NB4 (cell line): Measurements from ENCODE around the gene DLX3.

ENCODE experiments used
- MYC ChIP-seq: IDR thresholded peaks from 2 replicates; pipeline ENCODE4 v1.6.1; 2011; ENCODE audit warnings: low read depth, low read length
- POLR2A ChIP-seq: IDR thresholded peaks from 2 replicates; pipeline ENCODE4 v1.6.1; 2011; ENCODE audit warnings: mild to moderate bottlenecking; ENCODE audit not compliant: insufficient read length; ENCODE audit errors: extremely low read depth
- TF ChIP-seq, protein P1 (sequence below): IDR thresholded peaks from 2 replicates; pipeline ENCODE4 v1.6.1; 2011; ENCODE audit warnings: low read depth, low read length
- TF ChIP-seq, protein P2 (sequence below): IDR thresholded peaks from one replicate; pipeline ENCODE4 v1.5.1; 2012; ENCODE audit warnings: low read depth, low read length

DNA sequence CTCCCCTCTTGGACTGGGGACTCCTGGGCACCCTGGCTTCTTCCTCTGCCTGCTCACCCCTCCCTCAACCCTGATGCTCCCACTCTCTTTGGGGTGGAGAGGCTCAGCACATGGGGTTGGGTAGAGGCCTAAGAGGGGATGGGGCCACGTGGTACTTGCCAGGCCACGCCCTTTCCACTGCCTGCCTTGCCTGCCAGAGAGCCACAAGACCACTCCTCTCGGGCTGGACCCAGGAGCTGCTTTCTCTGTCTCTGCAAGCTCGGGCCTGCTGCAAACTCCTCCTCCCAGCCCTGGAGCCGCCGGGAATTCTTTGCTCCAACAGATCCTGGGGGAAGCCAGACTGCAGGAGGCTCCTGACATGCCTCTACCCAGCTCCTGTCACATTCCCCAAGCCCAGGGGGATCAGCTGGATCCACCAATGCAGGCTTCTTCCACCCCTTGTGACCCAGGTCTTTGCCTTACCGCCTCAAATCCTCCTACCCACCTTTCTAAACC is 14.3 kb downstream of the DLX3 start:
- TF ChIP-seq, protein P1, sequence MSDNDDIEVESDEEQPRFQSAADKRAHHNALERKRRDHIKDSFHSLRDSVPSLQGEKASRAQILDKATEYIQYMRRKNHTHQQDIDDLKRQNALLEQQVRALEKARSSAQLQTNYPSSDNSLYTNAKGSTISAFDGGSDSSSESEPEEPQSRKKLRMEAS, result 0 out of 2 replicates have a peak, but pooled peaks have one; percentile 14
- TF ChIP-seq, protein P2, sequence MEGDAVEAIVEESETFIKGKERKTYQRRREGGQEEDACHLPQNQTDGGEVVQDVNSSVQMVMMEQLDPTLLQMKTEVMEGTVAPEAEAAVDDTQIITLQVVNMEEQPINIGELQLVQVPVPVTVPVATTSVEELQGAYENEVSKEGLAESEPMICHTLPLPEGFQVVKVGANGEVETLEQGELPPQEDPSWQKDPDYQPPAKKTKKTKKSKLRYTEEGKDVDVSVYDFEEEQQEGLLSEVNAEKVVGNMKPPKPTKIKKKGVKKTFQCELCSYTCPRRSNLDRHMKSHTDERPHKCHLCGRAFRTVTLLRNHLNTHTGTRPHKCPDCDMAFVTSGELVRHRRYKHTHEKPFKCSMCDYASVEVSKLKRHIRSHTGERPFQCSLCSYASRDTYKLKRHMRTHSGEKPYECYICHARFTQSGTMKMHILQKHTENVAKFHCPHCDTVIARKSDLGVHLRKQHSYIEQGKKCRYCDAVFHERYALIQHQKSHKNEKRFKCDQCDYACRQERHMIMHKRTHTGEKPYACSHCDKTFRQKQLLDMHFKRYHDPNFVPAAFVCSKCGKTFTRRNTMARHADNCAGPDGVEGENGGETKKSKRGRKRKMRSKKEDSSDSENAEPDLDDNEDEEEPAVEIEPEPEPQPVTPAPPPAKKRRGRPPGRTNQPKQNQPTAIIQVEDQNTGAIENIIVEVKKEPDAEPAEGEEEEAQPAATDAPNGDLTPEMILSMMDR, result no peak
- no peak for TF ChIP-seq POLR2A
- TF ChIP-seq MYC, result no peak
